GM21825 (cell line): ENCODE results near the gene CAMKMT.
"Not testable (repeated sequence)": the region's sequence is repeated elsewhere in the genome, so short reads cannot be mapped to it uniquely, and the experiment has no call there.

Source experiments
- ATAC-seq: cut with Tn5 transposase; IDR thresholded peaks from one replicate; pipeline ENCODE4 v1.9.1; 2021; ENCODE audit warnings: mild to moderate bottlenecking, moderate library complexity; ENCODE audit not compliant: unreplicated experiment

The CAMKMT gene

DNA sequence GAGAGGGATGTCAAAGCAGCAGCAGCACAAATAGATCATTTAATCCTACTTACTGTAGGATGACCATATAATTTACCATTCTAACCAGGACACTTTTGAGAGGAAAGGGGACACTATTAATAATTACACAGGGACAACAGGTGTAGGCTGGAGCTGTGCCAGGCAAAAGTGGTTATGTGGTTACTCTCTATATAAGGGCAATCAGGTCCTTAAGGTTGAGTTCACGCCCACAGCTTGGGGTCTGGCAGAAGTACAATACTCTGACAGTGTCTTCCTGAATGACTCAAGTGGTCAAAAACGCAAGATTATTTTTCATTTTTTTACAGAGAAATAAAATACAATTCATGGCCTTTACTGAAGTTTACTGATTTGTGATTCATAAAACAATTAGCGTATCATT lies 3.2 kb upstream of the CAMKMT start:
- no peak for ATAC-seq

DNA sequence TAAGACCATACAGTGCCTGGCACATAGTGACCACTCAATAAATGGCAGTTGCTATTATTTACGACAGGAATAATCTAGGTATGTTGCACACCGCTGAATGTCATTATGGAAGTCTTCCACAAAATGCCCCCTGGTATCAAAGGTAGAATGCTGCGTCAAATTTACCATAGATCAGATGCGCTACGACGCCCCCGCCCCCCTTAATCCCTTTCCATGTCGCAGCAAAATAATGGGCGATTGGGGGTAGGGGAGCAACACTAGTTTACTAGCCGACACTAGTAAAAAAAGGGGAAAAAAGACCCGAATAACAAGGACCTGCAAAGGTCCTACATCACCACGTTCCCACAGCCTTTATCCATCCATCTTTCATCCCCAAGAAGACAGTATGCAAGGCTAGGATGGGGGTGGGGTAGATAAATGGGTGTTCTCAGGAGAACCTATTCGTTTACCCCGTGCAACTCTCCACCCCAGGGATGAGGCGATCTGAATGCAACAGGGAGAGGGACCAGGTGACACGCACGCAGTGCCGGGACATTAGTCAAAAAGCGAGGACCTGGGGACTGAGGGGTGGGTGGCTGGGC lies 908 bp upstream of the CAMKMT start:
- no peak for ATAC-seq

DNA sequence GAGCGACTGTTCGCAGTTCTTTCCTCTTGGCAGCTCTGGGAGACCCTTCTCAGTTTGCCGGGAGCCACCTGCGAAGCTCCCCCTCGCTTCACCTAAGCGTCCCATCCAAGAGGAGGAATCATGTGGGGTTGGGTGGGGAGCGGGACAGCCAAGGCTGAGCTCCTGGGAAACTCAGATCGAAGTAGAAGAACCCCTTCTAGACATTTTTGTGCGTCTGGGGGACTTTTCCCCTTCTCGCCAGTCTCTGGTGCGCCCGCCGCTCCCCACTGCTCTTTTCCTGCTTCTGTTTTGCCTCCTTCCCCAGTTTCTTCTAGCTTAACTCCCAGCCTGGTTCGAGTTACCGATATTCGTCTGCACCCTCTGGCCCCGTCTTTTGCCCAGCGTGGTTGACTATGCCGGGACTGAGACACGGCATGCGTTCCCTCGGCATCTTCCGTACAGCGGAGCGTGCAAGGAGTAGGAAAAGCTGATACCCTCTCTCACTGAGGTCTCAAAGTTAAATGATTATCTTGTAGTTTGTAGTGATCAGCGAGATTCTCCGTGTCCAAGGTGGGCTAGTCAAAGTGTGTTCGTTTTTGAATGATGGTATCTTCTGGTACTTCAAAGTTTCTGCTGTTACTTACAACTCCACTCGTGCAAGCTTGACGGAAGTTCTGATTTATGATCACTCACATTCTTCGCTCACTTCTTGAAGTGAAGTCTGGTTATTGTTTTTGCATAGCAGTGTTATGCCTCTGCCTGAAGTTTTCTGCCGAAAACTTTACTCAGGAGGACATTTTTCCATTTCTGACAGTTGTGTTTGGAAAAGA lies 664 bp downstream of the CAMKMT start:
- ATAC-seq, result peak; percentile 25

DNA sequence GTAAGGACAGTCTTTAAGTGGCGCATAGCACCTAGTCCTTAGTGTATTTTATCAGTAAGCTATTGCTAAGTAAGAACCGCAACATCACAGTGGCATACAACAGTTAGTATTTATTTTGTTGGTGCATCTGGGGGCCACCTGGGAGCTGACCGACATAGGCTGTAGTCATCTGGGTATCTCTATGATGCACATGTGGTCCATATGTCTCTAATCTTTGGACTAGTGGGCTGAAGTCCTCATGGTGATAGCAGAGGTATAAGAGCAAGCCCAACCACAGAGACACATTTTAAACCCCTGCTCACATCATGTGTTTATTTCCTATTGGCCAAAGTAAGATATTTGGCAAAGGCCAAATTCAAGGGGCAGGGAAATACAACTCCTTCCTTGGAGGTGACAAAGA lies 2.9 kb downstream of the CAMKMT start:
- ATAC-seq, result no peak

DNA sequence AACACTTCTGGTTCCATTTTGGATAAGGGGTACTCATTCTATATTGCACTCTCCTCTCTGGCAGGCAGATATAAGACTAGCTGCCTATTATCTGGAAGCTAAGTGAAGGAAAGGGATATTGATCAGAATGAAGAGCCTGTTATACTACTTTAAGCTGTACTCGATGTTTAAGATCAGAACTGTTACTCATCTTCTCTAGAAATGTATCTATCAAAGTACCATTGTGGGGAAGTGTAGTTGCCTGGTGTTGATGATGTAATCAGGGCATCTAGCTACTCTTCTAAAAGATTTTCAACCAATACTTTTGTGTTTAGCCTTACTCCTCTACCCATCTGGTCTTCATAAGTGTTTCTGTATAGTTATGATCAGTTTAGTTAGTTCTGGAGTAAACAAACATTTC lies 5.8 kb downstream of the CAMKMT start:
- no peak for ATAC-seq

DNA sequence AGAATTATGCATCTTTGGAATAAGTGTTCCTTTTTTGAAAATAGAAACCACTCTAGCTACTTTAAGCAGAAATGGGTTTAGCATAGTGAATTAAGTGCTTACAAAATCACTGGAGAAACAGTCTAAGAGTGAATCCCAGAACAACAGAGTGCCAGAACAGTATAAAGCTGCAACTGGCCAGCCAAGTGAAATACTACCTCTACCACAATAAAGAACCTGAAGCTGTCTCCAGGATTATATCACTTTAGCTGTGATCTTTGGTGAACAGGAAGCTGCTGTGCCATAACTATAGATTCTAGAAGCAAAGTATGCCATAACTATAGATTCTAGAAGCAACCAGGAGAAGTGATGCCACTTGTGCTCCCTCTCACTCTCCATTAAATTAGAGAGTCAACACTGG lies 7.6 kb downstream of the CAMKMT start:
- ATAC-seq, result no peak

DNA sequence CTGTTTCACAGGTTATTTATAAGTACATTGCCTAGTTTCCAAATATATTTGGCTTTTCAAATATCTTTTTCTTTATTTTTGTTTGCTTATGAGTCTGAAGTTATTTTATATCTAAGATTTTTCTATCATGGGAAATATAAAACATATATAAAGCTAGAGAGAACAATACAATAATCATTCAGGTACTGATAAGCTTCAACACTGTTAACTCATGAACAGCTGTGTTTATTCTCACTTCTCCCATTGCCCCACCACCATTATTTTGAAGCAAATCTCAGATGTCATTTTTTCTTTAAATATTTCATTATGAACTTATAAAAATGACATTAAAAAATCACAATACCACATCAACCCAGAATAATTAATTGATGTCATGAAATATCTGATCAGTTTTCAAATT lies 9.7 kb downstream of the CAMKMT start:
- ATAC-seq, result no peak

DNA sequence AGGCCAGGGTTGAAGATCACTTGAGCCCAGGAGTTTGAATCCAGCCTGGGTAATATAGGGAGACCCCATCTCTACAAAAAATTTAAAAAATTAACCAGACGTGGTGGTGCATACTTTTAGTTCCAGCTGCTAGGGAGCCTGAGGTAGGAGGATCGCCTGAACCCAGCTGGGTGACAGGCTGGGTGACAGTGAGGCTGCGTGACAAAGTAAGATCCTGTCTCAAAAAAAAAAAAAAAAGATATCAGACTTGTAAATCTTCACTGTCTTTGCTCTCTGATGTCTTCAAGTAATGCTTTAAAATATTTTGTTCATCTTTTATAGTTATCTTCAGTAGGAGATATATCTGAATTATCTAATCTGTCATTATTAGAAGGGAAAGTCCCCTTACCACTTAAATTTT lies 10.5 kb downstream of the CAMKMT start:
- ATAC-seq, result no peak

DNA sequence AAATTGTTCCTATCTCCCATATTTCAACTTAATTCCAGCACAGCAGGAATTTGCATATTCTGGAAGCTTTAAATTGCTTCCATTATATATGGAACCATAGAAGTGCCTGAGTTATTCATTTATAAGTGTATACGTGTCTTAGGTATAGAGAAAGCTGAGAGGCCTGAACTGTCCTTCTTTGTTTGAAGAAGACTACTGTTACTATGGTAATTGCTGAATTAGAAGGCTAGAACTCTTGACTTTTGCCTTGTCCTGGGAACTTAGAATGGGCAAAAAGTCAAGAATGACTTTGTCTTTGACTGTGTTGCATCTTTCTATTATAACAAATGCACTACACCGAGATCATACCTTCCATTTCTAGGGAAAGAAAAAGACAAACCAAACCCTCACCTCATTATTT lies 15.7 kb downstream of the CAMKMT start:
- no peak for ATAC-seq

DNA sequence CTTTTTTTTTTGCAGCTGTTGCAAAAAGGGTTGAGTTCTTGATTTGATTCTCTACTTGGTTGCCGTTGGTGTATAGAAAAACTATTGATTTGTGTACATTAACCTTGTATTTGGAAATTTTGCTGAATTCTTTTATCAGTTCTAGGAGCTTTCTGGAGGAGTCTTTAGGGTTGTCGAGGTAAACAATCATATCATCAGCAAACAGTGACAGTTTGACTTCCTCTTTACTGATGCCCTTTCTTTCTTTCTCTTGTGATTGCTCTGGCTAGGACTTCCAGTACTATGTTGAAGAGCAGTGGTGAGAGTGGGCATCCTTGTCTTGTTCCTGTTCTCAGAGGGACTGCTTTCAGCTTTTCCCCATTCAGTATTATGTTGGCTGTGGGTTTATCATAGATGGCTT lies 23.5 kb downstream of the CAMKMT start:
- ATAC-seq, result not testable (repeated sequence)

DNA sequence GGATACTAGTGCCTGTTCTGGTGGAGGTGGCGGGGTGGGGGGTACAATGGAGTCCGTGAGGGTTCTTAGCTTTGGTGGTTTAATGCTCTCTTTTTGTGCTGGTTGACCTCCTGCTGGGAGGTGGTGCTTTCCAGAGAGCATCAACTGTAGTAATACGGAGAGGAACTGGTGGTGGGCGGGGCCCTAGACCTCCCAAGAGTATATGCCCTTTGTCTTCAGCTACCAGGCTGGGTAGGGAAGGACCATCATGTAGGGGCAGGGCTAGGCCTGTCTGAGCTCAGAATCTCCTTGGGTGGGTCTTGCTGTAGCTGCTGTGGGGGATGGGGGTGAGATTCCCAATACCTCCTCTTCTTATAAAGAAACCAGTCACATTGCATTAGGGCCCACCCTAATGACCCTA lies 27.1 kb downstream of the CAMKMT start:
- no peak for ATAC-seq

DNA sequence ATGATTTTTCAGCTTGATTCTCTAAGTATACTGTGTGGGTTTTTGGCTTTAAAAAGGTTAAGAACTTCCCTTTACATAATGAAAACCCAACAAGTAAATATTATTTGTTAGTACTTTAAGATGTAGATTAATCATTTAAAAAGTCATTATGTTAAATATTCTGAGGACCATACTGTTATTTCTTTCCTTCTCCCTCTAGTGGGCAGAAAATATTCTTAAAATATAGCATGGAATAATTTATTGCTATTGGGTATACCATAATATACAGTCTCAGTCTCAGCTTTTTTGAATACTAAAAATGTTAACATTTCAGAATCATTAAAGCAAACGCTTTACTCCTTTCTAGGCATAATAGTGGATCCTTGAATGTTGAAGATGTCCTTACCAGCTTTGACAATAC lies 28.1 kb downstream of the CAMKMT start:
- no peak for ATAC-seq

DNA sequence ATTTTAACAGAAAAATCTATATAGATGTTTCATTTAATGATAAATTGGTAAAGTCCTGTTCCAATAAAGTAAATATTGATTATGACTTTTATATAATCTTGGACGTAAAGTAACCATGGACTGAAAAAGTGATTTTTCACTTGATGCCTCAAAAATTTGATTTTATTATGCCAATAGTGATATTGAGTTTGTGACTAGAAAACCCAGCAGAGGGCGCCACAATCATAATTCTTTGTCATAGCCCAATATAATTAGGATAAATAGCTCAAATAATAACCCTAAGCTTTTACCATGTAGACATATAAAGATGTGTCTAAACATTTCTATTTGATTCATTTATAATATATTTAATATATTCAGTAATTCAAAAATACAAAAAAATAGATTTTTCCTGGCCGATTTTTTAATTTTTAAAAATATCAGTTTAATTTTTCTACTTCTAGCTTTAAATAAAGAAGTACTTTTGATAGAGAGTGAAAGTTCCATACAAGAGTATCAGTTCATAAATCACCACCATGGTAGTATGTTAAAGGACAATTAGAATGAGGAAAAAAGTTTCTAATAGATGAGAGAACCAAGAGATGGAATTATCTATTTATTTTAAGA lies 30.7 kb downstream of the CAMKMT start:
- ATAC-seq, result no peak

DNA sequence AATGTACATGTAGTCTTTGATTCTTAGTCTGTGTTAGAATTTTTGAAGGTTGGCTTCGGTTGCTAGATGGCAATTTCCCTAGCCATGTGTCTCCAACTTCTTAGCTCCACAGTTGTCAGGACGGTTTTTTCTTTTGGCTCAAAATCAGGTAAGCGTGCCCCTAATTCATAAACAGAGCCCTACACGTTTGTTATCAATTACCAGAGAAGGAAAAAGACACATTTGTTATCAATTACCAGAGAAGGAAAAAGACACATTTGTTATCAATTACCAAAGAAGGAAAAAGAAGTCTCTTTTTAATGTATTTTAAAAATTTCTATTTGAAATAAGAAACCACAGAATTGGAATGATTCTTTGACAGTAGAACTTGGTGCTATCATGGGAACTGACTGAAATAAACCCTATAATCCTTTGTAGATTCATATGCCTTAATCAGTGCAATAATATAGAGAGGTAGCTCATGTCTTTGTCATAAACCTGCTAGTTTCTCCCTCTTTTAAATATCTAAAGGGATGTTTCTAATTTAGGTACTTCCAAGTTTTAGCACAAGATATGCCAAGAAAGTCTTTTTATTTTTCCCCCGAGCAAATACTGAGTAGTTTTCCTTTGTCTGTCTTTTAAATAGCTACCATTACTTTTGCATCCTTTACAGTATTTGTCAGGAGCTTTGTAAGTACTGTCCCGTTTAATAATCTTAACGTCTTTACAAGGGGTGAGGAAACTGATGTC lies 35.9 kb downstream of the CAMKMT start:
- ATAC-seq, result no peak

DNA sequence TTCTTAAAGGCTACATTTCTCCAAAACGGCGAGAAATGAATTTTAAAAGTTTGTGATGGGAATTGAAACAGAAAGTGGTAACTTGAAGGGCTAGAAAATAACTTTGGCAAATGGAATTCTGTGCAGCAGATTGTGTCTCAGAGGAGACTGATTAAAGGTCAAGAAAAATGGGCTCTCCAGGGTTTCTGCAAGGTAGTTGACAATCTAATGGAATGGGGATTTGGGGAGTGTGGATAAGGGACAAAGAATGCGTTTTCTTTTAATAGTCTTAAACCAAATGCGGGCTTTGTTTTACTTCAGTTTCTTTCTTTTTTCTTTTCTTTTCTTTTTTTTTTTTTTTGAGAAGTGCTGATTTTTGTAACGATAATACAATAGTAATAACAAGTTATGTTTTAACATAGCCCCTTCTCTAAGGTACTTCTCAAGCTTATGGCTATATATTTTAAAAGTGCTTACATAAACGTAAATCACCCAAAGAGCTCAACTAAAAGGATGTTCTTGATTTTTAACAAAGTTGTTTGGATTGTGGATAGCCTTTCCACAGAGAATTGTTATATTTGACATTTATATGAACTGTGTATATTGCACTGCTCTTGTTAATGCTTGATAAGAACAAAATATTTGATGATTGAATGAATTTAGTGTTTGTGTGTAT lies 36.6 kb downstream of the CAMKMT start:
- no peak for ATAC-seq

DNA sequence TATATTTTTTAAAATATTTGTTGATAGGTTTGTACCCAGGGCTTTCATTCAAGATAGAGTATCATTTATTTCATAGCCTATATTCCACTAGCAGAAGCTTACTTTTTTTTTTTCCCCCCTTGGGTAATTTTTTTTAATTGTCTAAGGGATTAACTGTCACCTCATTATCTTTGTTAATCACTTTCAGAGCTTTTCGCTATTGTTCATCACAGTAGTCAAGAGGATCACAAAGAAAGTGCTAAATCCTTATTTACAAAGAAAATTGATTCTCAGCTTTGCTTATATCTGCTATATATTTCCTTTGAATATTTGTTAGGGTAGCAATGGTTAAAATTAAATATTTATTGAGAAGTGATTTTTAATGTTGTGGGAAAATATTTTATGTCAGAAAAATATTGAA lies 59.0 kb downstream of the CAMKMT start:
- no peak for ATAC-seq

DNA sequence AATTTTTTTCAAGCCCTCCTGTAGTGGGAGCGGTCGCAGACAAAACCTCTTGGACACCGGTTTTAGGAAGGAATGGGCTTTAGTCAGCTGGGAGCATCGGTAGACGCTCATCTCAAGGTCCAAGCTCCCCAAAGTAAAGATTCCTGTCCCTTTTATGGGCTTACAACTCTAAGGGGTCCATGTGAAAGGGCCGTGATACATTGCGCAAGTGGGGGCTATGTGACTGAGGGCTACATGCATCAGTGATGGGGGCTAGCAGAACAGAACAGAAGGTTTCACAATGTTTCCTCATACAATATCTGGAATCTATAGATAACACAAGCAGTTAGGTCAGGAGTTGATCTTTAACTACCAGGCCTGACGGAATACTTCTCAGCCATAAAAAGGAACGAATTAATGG lies 62.5 kb downstream of the CAMKMT start:
- no peak for ATAC-seq

DNA sequence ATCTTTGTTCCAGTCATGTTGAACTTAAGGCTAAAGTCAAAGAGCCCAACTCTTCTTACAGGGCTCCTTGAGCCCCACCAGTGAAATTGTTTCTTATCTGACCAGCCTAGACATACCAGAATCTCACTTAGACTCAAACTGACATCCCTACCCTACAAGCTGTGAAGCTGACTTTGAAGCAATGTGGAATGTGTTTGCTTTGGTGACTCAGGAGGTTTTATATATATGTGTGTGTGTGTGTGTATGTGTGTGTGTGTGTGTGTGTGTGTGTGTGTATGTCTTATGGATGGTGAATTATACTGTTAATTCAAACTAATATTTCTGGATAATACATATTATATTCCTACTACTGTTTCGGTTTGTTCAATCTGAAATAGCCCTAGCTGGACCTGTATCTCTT lies 67.3 kb downstream of the CAMKMT start:
- ATAC-seq, result no peak

DNA sequence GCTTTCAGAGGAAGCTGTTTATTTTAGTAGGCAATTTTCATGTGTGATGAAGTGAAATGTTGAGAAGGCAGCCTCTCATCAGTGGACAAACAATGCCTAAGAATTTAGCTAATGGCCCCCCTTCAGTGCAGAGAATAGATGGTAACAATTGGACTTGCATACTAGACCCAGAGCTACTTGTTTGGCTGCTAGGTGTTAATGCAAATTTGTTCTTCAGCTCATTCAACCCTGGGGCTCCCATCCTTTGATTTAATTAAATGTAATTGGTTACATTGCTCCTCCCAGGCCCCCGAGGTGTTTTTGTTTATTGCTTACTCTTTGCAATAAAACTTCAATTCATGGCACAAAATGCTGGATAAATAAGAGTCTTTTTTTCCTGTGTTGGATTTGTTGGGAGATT lies 68.6 kb downstream of the CAMKMT start:
- no peak for ATAC-seq

DNA sequence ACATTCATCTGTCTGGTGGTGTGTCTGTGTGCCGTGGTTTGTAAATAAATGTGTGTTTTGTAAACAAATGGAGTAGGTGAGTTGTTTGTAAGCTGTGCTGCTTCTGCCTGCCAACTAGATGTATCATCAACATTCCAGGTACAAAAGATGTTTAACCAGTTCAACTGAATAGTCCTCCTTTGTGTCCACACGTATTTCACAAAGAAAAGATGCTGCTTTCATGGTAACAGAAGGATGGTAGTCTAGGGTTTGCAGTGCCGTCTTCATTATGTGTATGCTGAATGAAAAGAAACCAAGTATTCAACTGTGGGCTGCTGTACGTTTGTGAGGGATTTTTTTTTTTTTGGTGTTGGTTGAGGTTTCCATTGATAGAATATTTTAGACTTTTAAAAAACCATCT lies 72.1 kb downstream of the CAMKMT start:
- ATAC-seq, result no peak

DNA sequence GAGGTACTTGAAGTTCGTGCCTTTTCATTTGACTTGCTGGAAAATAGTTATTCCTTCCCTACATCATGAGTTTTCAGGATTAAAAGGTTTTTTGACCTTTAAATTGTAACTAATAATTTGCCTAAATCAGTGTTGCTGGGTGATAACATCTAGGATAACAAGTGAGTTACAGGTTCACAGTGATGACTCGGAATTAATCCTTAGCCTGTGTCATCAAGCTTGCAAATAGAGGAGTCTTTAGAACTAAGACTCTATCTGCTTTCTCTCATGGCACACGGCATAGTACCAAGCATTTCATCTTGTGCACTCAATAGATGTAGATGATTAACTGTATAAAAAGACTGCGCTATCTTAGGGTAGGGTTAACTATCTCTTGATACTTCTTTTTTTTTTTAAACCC lies 79.5 kb downstream of the CAMKMT start:
- no peak for ATAC-seq
